ENCODE results near the gene UQCR10.

Gene UQCR10

DNA sequence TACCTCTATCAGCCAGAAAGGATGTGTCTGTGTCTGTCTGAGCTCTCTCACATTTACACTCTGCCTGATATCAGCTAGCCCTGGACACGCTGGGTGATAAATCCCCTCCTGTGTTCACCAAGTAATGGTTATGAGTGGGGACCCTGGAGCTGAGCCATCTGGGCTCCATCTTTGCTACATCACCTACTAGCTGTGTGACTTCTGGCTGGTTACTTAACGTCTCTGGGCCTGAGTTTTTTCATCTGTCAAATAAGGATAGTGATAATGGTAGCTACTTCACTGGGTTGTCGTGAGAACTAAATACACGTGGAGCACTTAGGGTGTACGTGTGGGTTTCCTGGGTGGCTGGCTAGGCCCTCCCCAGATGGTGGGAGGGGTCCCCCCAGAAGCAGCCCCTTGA lies 22.9 kb downstream of the UQCR10 start:
- ChIA-PET CTCF (no interaction called here), POLR2A (no interaction called here)
- peaks cover 18 to 74% of the 10 kb centered on the region in 2 experiments for H3K36me3 ChIP-seq (ENCODE audit: control insufficient read depth in 2 of 2, insufficient read depth in 1 of 2, low read length in 2 of 2)

DNA sequence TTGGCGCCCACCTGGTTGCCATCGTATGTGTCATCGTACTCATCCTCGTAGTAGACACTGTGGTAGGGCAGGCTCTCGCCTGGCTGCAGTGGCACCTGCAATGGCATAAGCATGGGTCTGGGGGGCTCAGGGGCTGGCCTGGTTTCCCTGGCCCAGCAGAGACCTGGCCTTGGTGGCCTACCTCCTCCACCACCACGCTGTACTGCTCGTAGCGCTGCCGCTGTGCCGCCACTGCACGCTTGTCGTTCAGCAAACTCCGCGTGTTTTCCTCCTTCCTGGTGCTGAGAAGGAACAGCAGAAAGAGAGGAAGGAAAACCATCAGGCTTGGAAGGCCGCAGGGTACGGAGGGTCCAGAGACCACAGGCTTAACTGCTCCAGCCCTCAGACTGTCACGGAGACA lies 26.2 kb downstream of the UQCR10 start:
- Histone ChIP-seq H3K9me3 (ENCODE audit: control insufficient read depth, insufficient read depth, low read depth, low read length) (no peaks in the 10 kb centered on the region), H3K36me3 (ENCODE audit: control insufficient read depth in 2 of 2, insufficient read depth in 1 of 2, low read length in 2 of 2) (peaks cover 18 to 85% of the 10 kb centered on the region in 2 experiments), H3K4me3 (ENCODE audit: low read depth, low read length) (no peak overlapping the region), H3K27ac (ENCODE audit: extremely low read depth, low read depth, low read length) (0 out of 2 replicates have a peak overlapping the region, but pooled peaks have one; percentile 24), H3K4me1 (ENCODE audit: control insufficient read depth, insufficient read depth, low read length) (no peaks in the 10 kb centered on the region)
- ChIA-PET CTCF (no interaction called here), POLR2A (interaction anchor here (0.6 kb wide), 1 partner anchor 49 kb away, joined by 4 read pairs; no protein-coding TSS in a partner anchor)
- TF ChIP-seq, protein P1, sequence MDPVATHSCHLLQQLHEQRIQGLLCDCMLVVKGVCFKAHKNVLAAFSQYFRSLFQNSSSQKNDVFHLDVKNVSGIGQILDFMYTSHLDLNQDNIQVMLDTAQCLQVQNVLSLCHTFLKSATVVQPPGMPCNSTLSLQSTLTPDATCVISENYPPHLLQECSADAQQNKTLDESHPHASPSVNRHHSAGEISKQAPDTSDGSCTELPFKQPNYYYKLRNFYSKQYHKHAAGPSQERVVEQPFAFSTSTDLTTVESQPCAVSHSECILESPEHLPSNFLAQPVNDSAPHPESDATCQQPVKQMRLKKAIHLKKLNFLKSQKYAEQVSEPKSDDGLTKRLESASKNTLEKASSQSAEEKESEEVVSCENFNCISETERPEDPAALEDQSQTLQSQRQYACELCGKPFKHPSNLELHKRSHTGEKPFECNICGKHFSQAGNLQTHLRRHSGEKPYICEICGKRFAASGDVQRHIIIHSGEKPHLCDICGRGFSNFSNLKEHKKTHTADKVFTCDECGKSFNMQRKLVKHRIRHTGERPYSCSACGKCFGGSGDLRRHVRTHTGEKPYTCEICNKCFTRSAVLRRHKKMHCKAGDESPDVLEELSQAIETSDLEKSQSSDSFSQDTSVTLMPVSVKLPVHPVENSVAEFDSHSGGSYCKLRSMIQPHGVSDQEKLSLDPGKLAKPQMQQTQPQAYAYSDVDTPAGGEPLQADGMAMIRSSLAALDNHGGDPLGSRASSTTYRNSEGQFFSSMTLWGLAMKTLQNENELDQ (tag by site-specific recombination; IDR thresholded peaks at IDR 0.05; ENCODE audit: low read depth), result no peak
- TF ChIP-seq ZNF571 (tag by site-specific recombination; IDR thresholded peaks at IDR 0.05), result no peak
- no peak for TF ChIP-seq ZNF24 (tag by site-specific recombination; IDR thresholded peaks at IDR 0.05)
- TF ChIP-seq, protein P2, sequence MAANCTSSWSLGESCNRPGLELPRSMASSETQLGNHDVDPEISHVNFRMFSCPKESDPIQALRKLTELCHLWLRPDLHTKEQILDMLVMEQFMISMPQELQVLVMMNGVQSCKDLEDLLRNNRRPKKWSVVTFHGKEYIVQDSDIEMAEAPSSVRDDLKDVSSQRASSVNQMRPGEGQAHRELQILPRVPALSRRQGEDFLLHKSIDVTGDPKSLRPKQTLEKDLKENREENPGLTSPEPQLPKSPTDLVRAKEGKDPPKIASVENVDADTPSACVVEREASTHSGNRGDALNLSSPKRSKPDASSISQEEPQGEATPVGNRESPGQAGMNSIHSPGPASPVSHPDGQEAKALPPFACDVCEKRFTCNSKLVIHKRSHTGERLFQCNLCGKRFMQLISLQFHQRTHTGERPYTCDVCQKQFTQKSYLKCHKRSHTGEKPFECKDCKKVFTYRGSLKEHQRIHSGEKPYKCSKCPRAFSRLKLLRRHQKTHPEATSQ (tag by site-specific recombination; IDR thresholded peaks at IDR 0.05), result no peak
- TF ChIP-seq BCL11A (tag by site-specific recombination; IDR thresholded peaks at IDR 0.05; ENCODE audit: low read depth), result no peak
- no peak for TF ChIP-seq ZNF621 (tag by site-specific recombination; IDR thresholded peaks at IDR 0.05)
- no peak for TF ChIP-seq GLIS1 (tag by site-specific recombination; IDR thresholded peaks at IDR 0.05)
- no peak for TF ChIP-seq ZNF677 (tag by site-specific recombination; IDR thresholded peaks at IDR 0.05)
- TF ChIP-seq ZBTB20 (tag by site-specific recombination; IDR thresholded peaks at IDR 0.05), result no peak
- TF ChIP-seq ZNF544 (tag by site-specific recombination; IDR thresholded peaks at IDR 0.05), result no peak
- TF ChIP-seq MZF1 (tag by site-specific recombination; IDR thresholded peaks at IDR 0.05; ENCODE audit: borderline replicate concordance), result no peak
- no peak for TF ChIP-seq ZNF302 (tag by site-specific recombination; IDR thresholded peaks at IDR 0.05; ENCODE audit: low read depth)
- no peak for TF ChIP-seq ZNF112 (tag by site-specific recombination; IDR thresholded peaks at IDR 0.05)
- no peak for TF ChIP-seq ZNF221 (tag by site-specific recombination; IDR thresholded peaks at IDR 0.05; ENCODE audit: borderline replicate concordance)
- TF ChIP-seq, protein P3, sequence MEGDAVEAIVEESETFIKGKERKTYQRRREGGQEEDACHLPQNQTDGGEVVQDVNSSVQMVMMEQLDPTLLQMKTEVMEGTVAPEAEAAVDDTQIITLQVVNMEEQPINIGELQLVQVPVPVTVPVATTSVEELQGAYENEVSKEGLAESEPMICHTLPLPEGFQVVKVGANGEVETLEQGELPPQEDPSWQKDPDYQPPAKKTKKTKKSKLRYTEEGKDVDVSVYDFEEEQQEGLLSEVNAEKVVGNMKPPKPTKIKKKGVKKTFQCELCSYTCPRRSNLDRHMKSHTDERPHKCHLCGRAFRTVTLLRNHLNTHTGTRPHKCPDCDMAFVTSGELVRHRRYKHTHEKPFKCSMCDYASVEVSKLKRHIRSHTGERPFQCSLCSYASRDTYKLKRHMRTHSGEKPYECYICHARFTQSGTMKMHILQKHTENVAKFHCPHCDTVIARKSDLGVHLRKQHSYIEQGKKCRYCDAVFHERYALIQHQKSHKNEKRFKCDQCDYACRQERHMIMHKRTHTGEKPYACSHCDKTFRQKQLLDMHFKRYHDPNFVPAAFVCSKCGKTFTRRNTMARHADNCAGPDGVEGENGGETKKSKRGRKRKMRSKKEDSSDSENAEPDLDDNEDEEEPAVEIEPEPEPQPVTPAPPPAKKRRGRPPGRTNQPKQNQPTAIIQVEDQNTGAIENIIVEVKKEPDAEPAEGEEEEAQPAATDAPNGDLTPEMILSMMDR (tag by site-specific recombination; IDR thresholded peaks at IDR 0.05), result no peak

More for the DNA sequence above, 22.9 kb downstream of the UQCR10 start:
- Histone ChIP-seq H3K4me3 (ENCODE audit: low read depth, low read length) (no peak overlapping the region), H3K27ac (ENCODE audit: extremely low read depth, low read depth, low read length) (no peak overlapping the region), H3K9me3 (ENCODE audit: control insufficient read depth, insufficient read depth, low read depth, low read length) (no peaks in the 10 kb centered on the region), H3K4me1 (ENCODE audit: control insufficient read depth, insufficient read depth, low read length) (no peaks in the 10 kb centered on the region)
- TF ChIP-seq ZNF768 (tag by site-specific recombination; IDR thresholded peaks at IDR 0.05) (peak; percentile 89), ZNF155 (tag by site-specific recombination; IDR thresholded peaks at IDR 0.05) (no peak)

DNA sequence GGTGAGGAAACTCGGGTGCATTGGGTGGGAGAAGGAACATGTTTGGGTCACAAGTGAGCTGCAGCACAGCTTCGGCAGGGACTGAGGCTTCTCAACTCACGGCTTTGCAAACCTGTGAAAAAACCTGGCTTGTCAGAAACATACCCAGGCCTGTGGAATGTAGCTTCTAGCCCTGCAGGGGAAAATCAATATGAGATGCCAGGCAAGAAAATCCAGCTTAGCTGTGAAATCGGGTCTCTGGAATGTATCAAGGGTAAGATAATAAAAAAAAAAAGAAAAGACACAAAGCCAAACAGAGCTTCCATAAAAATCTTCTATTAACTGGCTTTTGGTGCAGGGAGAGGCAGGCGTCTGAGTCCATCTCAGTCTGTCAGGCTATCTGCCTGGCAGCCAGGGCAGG lies 28.5 kb downstream of the UQCR10 start:
- no peaks in the 10 kb centered on the region for H3K4me1 ChIP-seq (ENCODE audit: control insufficient read depth, insufficient read depth, low read length)
- no peaks in the 10 kb centered on the region for H3K9me3 ChIP-seq (ENCODE audit: control insufficient read depth, insufficient read depth, low read depth, low read length)
- no peak overlapping the region for H3K27ac ChIP-seq (ENCODE audit: extremely low read depth, low read depth, low read length)
- peaks cover 21 to 85% of the 10 kb centered on the region in 2 experiments; a peak in 2 of 3 replicates for H3K36me3 ChIP-seq (ENCODE audit: control insufficient read depth in 2 of 2, insufficient read depth in 1 of 2, low read length in 2 of 2)
- no peak overlapping the region for H3K4me3 ChIP-seq (ENCODE audit: low read depth, low read length)
- ChIA-PET CTCF (interaction anchor here (0.6 to 3.0 kb wide), 7 partner anchors 23 to 468 kb away, joined by 3 to 12 read pairs (median 3); no protein-coding TSS in a partner anchor), POLR2A (no interaction called here)
- TF ChIP-seq ZNF555 (tag by site-specific recombination; conservative IDR thresholded peaks at IDR 0.05), result no peak
- TF ChIP-seq TCF7L2 (IDR thresholded peaks at IDR 0.05; ENCODE audit: borderline replicate concordance, low read depth, low read length), result no peak
- TF ChIP-seq, protein P4, sequence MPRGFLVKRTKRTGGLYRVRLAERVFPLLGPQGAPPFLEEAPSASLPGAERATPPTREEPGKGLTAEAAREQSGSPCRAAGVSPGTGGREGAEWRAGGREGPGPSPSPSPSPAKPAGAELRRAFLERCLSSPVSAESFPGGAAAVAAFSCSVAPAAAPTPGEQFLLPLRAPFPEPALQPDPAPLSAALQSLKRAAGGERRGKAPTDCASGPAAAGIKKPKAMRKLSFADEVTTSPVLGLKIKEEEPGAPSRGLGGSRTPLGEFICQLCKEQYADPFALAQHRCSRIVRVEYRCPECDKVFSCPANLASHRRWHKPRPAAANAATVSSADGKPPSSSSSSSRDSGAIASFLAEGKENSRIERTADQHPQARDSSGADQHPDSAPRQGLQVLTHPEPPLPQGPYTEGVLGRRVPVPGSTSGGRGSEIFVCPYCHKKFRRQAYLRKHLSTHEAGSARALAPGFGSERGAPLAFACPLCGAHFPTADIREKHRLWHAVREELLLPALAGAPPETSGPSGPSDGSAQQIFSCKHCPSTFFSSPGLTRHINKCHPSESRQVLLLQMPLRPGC (tag by site-specific recombination; IDR thresholded peaks at IDR 0.05), result no peak
- TF ChIP-seq ZNF561 (tag by site-specific recombination; IDR thresholded peaks at IDR 0.05; ENCODE audit: borderline replicate concordance), result no peak
- TF ChIP-seq GFI1B (tag by site-specific recombination; IDR thresholded peaks at IDR 0.05), result no peak
- no peak for TF ChIP-seq GLI2 (tag by site-specific recombination; IDR thresholded peaks at IDR 0.05; ENCODE audit: borderline replicate concordance, low read depth)

Measured in HEK293 (cell line).